NCI-H1092 treated with DMSO at 0.1 percent for 48 hours (cell line): ENCODE measurements around the gene SFTPD.
"Not testable (repeated sequence)": the region's sequence is repeated elsewhere in the genome, so short reads cannot be mapped to it uniquely, and the experiment has no call there.

ENCODE experiments used
- DNase-seq: peaks from one replicate; lab custom pipeline; 2025; lab: John Stamatoyannopoulos, UW

SFTPD gene

DNA sequence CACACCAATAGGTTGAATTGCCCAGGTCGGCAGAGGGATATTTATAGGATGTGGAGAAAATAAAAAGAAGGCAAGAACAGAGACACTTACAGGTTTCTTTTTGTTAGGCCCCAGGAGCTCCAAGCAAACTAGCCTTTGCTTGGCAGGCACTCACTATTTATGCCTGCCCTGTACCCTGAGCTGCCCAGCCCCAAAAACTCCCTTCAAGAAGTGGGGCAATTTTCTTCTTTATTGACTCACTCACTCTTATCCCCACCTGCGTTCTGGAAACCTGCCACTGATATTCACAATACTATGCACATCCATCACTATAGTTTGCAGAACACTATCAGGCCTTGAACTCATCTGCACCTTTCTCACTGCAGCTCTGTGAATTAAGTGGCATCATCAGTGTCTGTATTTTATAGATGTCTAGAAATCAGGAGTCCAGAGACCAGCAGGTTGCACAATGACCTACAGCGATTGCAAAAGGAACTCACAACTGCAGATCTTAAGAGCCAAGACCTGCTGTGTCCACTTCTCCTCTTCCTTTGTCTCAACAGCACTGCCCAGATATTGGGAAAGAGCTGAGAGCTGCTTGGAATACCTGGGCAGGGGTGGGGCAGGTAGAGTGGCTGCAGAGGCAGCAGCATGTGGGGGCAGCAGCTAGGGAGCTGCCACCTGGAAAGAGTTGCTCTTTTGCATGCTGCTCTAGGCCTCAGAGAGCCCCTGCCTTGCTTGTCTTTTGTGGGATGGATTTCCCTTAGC lies at the start of gene SFTPD:
Gene SFTPD, minus strand, starts transcription at position 130 of the 747 bp plus-strand sequence. CDS start 2,446 bp downstream, outside the sequence.
- no peak for DNase-seq

- peak; percentile 3 for DNase-seq
Measured at GRCh38 chr10:79995979-79996634, 47.2 kb upstream of the SFTPD start.

DNA sequence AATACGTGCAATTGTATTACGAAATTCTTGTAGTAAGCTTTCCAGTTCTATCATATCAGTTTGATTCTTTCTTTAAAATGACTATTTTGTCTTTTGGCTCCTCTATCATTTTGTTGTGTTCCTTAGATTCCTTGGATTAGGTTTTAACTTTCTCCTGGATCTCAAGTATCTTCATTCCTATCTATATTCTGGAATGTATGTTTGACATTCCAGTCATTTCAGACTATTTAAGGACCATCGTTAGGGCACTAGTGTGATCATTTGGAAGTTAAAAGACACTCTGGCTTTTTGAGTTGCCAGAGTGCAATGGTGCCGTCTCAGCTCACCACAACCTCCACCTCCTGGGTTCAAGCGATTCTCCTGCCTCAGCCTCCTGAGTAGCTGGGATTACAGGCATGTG lies 45.7 kb upstream of the SFTPD start:
- DNase-seq: no peak

DNA sequence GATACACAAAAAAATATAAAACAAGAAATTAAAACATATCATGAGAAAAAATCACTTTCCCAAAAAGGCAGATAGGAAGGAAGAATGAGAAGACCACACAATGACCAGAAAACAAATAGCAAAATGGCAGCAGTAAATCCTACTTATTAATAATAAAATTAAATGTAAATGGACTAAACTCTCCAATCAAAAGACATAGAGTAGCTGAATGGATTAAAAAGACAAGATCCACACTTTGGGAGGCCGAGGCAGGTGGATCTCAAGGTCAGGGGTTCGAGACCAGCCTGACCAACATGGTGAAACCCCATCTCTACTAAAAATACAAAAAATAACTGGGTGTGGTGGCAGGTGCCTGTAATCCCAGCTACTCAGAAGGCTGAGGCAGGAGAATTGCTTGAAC lies 39.3 kb upstream of the SFTPD start:
- DNase-seq: not testable (repeated sequence)

DNA sequence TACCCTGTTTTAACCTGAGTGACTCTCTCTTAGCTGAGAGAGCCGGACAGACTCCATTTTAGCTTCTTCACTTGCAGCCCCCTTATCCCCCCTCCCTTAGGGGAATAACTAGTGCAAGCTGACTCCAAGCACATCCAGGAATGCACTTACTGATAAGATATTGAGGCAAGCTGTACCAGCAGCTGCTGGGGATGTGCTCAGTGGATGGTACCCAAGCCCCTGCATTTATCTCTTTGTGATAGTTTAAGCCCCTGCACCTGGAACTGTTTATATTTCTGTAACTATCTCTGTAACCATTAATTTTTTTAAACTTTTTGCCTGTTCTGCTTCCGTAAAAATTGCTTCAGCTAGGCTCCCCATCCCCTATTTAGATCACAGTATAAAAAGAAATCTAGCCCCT lies 37.8 kb upstream of the SFTPD start:
- DNase-seq: not testable (repeated sequence)

DNA sequence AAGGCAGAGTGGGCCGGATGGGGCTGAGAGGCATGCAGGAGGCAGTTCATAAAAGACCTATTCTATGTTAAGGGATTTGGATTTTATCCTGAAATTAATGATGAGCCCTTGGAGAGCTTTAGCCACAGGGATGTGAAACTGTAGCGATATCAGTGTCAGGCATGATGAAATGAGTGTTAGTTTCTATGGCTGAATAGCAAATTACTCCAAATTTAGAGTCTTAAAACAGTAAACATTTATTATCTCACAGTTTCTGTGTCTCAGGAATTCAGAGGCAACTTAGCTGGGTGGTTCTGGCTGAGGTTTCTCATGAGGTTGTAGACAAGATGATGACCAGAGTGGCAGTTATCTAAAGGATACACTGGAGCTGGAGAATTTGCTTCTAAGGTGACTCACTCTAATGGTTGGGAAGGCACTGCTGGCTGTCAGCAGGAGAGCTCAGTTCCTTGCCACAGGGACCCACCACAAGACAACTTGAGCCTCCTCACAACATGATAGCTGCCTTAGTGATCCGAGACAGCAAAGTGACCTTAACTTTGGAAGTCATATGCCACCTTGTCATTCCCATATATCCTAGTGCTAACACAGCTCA lies 36.7 kb upstream of the SFTPD start:
- no peak for DNase-seq

- DNase-seq: no peak
Measured at GRCh38 chr10:79984851-79985250, 35.9 kb upstream of the SFTPD start.

GRCh38 chr10:79983286-79983909 lies 34.5 kb upstream of the SFTPD start:
- no peak for DNase-seq

GRCh38 chr10:79982861-79983260 lies 34.0 kb upstream of the SFTPD start:
- peak; percentile 45 for DNase-seq

GRCh38 chr10:79982362-79982800 lies 33.5 kb upstream of the SFTPD start:
- peak; percentile 59 for DNase-seq

GRCh38 chr10:79981450-79982361 lies 32.8 kb upstream of the SFTPD start:
- DNase-seq: peak; percentile 69

DNA sequence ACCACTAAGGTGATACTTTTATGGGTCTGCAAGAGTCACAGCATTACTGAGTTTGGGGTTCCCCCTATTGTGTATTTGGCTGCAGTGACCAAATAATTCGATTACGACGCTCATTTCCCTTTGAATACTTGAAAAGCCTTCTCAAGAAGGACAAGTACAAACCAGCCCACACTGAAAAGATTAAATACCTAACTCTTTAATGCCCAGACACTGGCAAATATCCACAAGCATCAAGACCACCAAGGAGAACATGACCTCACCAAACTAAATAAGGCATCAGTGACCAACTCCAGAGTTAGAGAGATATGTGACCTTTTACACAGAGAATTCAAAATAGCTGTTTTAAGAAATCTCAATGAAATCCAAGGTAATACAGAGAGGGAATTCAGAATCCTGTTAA lies 31.8 kb upstream of the SFTPD start:
- DNase-seq: no peak

DNA sequence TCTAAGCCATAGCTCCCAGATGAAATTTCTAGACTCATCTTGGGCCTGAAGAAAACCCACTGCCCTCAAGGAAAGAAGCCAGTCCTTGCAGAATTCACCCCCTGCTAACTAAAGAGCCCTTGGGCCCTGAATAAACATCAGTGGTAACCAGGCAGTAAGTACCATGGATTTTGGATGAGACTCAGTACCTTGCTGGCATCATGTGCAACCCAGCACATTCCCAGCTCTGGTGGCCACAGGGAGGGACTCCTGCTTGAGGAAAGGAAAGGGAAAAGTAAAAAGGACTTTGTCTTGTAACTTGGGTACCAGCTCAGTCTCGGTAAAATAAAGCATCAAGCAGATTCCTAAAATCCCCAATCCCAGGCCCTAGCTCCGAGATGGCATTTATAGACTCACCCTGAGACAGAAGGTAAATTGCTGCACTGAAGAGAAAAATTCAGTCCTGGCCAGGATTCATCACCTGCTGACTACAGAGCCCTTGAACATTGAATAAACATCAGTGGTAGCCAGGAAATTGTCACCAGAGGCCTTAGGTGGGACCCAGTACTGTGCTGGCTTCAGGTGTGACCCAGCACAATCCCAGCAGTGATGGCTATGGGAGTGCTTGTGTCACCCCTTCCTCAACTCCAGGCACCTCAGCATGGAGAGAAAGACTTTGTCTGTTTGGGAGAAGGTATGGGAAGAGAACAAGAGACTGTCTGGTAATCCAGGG lies 31.2 kb upstream of the SFTPD start:
- DNase-seq: peak; percentile 2

DNA sequence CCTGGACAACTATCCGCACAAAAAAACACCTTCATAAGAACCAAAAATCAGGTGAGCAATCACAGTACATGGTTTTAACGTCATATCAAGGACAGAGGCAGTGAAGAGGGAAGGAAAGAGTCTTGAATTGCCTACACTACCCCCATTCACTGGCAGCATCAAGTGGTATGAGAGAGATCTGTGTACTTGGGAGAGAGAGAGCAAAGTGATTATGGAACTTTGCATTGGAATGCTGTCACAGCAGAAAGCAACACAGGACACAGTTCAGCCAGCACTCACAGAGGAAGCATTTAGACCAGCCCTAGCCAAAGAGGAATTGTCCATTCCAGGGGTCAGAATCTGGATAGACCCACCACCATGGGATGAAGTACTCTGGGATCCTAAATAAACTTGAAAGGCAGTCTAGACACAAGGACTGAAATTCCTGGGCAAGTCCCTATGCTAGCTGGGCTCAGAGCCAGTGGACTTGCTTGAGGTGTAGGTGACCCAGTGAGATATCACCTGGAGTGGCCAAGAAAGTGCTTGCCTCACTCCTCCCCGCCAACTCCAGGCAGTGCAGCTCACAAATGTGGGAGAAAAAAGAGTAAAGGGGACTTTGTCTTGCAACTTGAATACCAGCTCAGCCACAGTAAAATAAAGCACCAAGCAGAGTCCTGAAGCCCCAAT lies 30.5 kb upstream of the SFTPD start:
- DNase-seq: no peak

DNA sequence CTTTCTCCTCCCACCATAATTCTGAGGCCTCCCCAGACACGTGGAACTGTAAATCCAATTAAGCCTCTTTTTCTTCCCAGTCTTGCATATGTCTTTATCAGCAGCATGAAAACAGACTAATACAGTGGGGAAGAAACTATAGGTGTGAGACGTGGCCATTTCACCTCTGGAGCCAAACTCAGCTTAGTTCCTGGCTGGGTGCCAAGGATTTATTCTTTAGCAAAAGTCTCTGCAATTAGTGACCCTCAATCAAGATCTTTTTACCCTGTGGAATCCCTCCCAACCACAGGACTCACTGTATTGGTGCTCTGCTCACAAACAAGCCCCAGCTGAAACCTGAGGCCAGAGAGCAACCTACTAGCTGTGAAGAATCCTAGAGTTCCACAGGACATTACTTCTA lies 28.1 kb upstream of the SFTPD start:
- DNase-seq: no peak

GRCh38 chr10:79970062-79970461 lies 21.2 kb upstream of the SFTPD start:
- DNase-seq: no peak

DNA sequence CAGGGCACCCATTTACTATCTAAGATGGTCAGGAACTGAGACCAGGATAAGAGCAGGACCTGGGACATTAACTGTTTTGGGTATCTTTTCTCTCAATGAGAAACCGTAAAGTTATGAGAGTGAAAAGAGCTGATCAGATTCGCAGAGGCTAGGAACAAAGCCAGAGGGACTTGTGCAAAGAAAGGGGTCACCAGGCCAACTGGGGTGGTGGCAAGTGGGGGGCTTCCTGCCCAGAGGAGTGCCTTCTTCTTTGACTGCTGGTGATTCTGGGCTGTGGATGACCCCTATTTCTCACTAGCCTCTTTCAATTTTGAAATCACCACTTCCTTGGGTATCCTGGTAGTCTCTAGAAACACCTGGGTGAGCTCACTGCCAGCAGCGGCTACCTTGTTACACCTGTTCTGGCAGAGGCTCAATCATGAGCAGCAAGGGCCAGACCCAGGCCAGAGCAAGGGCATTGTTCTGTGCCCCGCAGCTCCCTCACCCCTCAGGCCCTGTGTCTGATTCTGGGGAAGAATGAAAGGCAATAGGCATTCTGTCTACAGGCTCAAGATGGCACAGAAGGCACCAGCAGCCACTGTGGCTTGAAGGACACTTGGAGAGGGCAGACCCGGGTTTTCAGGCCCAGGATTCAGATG lies 999 bp downstream of the SFTPD start:
- no peak for DNase-seq

- no peak for DNase-seq
Measured at GRCh38 chr10:79947083-79947415, 1.9 kb downstream of the SFTPD start.

GRCh38 chr10:79946271-79947082 lies 2.4 kb downstream of the SFTPD start:
- DNase-seq: no peak
